WTC11 (cell line): ENCODE measurements around the gene LGR6. TPM values are rescaled to one million over a fixed set of nuclear protein-coding genes. Genes with fewer than 3 reads are reported as not detected.

Experiments used
- ATAC-seq: fragments of 200-7000 bp; cut with Tn5 transposase; 2 replicates; pipeline ENCODE4 v1.10.0; 2021; ENCODE audit warnings: mild to moderate bottlenecking, moderate library complexity
- CTCF ChIA-PET: fragments of 300-600 bp; sonication (Branson Sonifier 250); formaldehyde crosslinking; loops from one replicate; lab custom pipeline; 2021; ENCODE audit warnings: antibody characterized with exemption; lab: Charles Lee
- POLR2A ChIA-PET: fragments of 350-600 bp; sonication (Branson Sonifier 250); formaldehyde crosslinking; loops from one replicate; lab custom pipeline; 2021; ENCODE audit warnings: antibody characterized with exemption; lab: Charles Lee
- DNase-seq: peaks from one replicate; pipeline ENCODE4 v3.0.0; 2021; ENCODE audit warnings: low spot score
- H3K27ac Mint-ChIP-seq: 2 replicates; pipeline ENCODE4 v1.8.0; 2021; ENCODE audit warnings: mixed read lengths
- H3K27me3 Mint-ChIP-seq: 2 replicates; pipeline ENCODE4 v1.8.0; 2021; ENCODE audit warnings: low read depth, mild to moderate bottlenecking, moderate library complexity, mixed read lengths
- H3K36me3 Mint-ChIP-seq: 2 replicates; pipeline ENCODE4 v1.8.0; 2021; ENCODE audit warnings: mixed read lengths
- H3K4me1 Mint-ChIP-seq: 2 replicates; pipeline ENCODE4 v1.8.0; 2022; ENCODE audit warnings: mixed read lengths
- H3K4me3 Mint-ChIP-seq: 2 replicates; pipeline ENCODE4 v1.8.0; 2021; ENCODE audit warnings: mild to moderate bottlenecking, moderate library complexity, mixed read lengths
- H3K9me3 Mint-ChIP-seq: 2 replicates; pipeline ENCODE4 v1.8.0; 2021; ENCODE audit warnings: mixed read lengths
- AR ChIP-seq: fragments of 250-450 bp; sonication (Bioruptor Pico); IDR thresholded peaks from 2 replicates; pipeline ENCODE4 v1.9.0; 2021; ENCODE audit warnings: mild to moderate bottlenecking
- ATF1 ChIP-seq: sonication (generic); formaldehyde crosslinking; IDR thresholded peaks from 2 replicates; pipeline ENCODE4 v1.8.1; 2023; ENCODE audit warnings: mild to moderate bottlenecking, moderate library complexity, missing genetic modification reagents
- CBFB ChIP-seq: sonication (generic); formaldehyde crosslinking; IDR thresholded peaks from 2 replicates; pipeline ENCODE4 v1.8.1; 2022; ENCODE audit warnings: mild to moderate bottlenecking, low read depth, missing genetic modification reagents
- ESRRA ChIP-seq: sonication (generic); formaldehyde crosslinking; IDR thresholded peaks from 2 replicates; pipeline ENCODE4 v1.8.1; 2022; ENCODE audit warnings: mild to moderate bottlenecking, missing genetic modification reagents, borderline replicate concordance
- ETV6 ChIP-seq: sonication (generic); formaldehyde crosslinking; IDR thresholded peaks from 2 replicates; pipeline ENCODE4 v1.8.1; 2022; ENCODE audit warnings: mild to moderate bottlenecking, missing genetic modification reagents
- FOXJ3 ChIP-seq: sonication (generic); formaldehyde crosslinking; IDR thresholded peaks from 2 replicates; pipeline ENCODE4 v1.9.0; 2021; ENCODE audit warnings: missing genetic modification reagents, mild to moderate bottlenecking, borderline replicate concordance
- FOXP4 ChIP-seq: sonication (generic); formaldehyde crosslinking; IDR thresholded peaks from 2 replicates; pipeline ENCODE4 v1.8.0; 2022; ENCODE audit warnings: mild to moderate bottlenecking, missing genetic modification reagents
- GABPB1 ChIP-seq: sonication (generic); formaldehyde crosslinking; IDR thresholded peaks from 2 replicates; pipeline ENCODE4 v1.8.1; 2023; ENCODE audit warnings: mild to moderate bottlenecking, missing genetic modification reagents
- NR1H2 ChIP-seq: sonication (generic); formaldehyde crosslinking; IDR thresholded peaks from 2 replicates; pipeline ENCODE4 v1.9.0; 2021; ENCODE audit warnings: mild to moderate bottlenecking, moderate library complexity, missing genetic modification reagents
- NR2C2 ChIP-seq: sonication (generic); formaldehyde crosslinking; IDR thresholded peaks from 2 replicates; pipeline ENCODE4 v1.8.0; 2022; ENCODE audit warnings: mild to moderate bottlenecking, missing genetic modification reagents
- OVOL2 ChIP-seq: fragments of 250-450 bp; sonication (Bioruptor Pico); IDR thresholded peaks from 2 replicates; pipeline ENCODE4 v1.9.0; 2021; ENCODE audit warnings: mild to moderate bottlenecking, borderline replicate concordance
- PREB ChIP-seq: sonication (generic); formaldehyde crosslinking; IDR thresholded peaks from 2 replicates; pipeline ENCODE4 v1.8.1; 2022; ENCODE audit warnings: mild to moderate bottlenecking, missing genetic modification reagents, moderate library complexity, borderline replicate concordance
- PRRX2 ChIP-seq: fragments of 250-450 bp; sonication (Bioruptor Pico); IDR thresholded peaks from 2 replicates; pipeline ENCODE4 v1.8.0; 2021; ENCODE audit warnings: mild to moderate bottlenecking
- RELA ChIP-seq: sonication (generic); formaldehyde crosslinking; IDR thresholded peaks from 2 replicates; pipeline ENCODE4 v1.8.1; 2022; ENCODE audit warnings: missing genetic modification reagents, mild to moderate bottlenecking, borderline replicate concordance
- SP1 ChIP-seq: sonication (generic); formaldehyde crosslinking; conservative IDR thresholded peaks from 2 replicates; pipeline ENCODE4 v1.8.1; 2022; ENCODE audit warnings: missing genetic modification reagents
- TEAD1 ChIP-seq: sonication (generic); formaldehyde crosslinking; IDR thresholded peaks from 2 replicates; pipeline ENCODE4 v1.8.0; 2022; ENCODE audit warnings: mild to moderate bottlenecking, missing genetic modification reagents
- USF1 ChIP-seq: sonication (generic); formaldehyde crosslinking; IDR thresholded peaks from 2 replicates; pipeline ENCODE4 v1.8.0; 2022; ENCODE audit warnings: mild to moderate bottlenecking, missing genetic modification reagents
- ZMAT4 ChIP-seq: fragments of 250-450 bp; sonication (Bioruptor Pico); IDR thresholded peaks from 2 replicates; pipeline ENCODE4 v1.9.0; 2021; ENCODE audit warnings: mild to moderate bottlenecking
- ZNF416 ChIP-seq: fragments of 250-450 bp; sonication (Bioruptor Pico); IDR thresholded peaks from 2 replicates; pipeline ENCODE4 v1.9.0; 2021; ENCODE audit warnings: mild to moderate bottlenecking, inconsistent platforms
- ZNF532 ChIP-seq: fragments of 250-450 bp; sonication (Bioruptor Pico); IDR thresholded peaks from 2 replicates; pipeline ENCODE4 v1.9.0; 2021; ENCODE audit warnings: mild to moderate bottlenecking, borderline replicate concordance
- ZNF671 ChIP-seq: fragments of 250-450 bp; sonication (Bioruptor Pico); IDR thresholded peaks from 2 replicates; pipeline ENCODE4 v1.8.0; 2021; ENCODE audit warnings: mild to moderate bottlenecking
- total RNA-seq: library from RNA; stranded (reverse); gene quantifications from 3 replicates; pipeline ENCODE4 v1.2.3, GENCODE V29; 2021

Gene LGR6
- total RNA-seq, 1 experiment from 2014 or later, result 1.1 TPM

GRCh38 chr1:202348509-202349205, 155.1 kb downstream of the LGR6 start, which contains the start of gene PPP1R12B (continued):
- TF ChIP-seq OVOL2 (CRISPR knock-in tag) (no peak), NR1H2 (CRISPR knock-in tag) (no peak), ETV6 (CRISPR knock-in tag) (peak; percentile 60; the same call in 1 of the 2 replicates), GABPB1 (peak; percentile 22; the same call in 1 of the 2 replicates), PRRX2 (CRISPR knock-in tag) (no peak), FOXJ3 (CRISPR knock-in tag) (no peak), ZNF671 (CRISPR knock-in tag) (no peak), ZNF416 (CRISPR knock-in tag) (no peak), RELA (CRISPR knock-in tag) (peak; percentile 90), ESRRA (CRISPR knock-in tag) (peak; percentile 80), PREB (CRISPR knock-in tag) (peak; percentile 71; the same call in 1 of the 2 replicates), TEAD1 (CRISPR knock-in tag) (peak; percentile 18; the same call in 1 of the 2 replicates), SP1 (peak; percentile 78), USF1 (CRISPR knock-in tag) (peak; percentile 80)
- TF ChIP-seq, all 79 proteins: peak for 17

GRCh38 chr1:202349206-202349928, 155.8 kb downstream of the LGR6 start:
- ATAC-seq (no peak), DNase-seq (no peak)
- peaks cover 18% of the 10 kb centered on the region for H3K4me1 Mint-ChIP-seq
- H3K27me3 Mint-ChIP-seq, result no peaks in the 10 kb centered on the region
- no peaks in the 10 kb centered on the region for H3K9me3 Mint-ChIP-seq
- H3K27ac Mint-ChIP-seq, result peak overlapping the region; percentile 23; the same call in 1 of the 2 replicates
- H3K36me3 Mint-ChIP-seq, result no peaks in the 10 kb centered on the region
- ChIA-PET CTCF (interaction anchor here (0.6 to 0.8 kb wide), 2 partner anchors 11 to 310 kb away, joined by 3 read pairs; no protein-coding TSS in a partner anchor), POLR2A (no interaction called here)
- peak overlapping the region; percentile 85 for H3K4me3 Mint-ChIP-seq
- no peak for TF ChIP-seq FOXP4
- no peak for TF ChIP-seq CBFB
- TF ChIP-seq ZNF532 (CRISPR knock-in tag), result no peak
- TF ChIP-seq ZMAT4 (CRISPR knock-in tag), result no peak
- no peak for TF ChIP-seq AR (CRISPR knock-in tag)
- no peak for TF ChIP-seq NR2C2 (CRISPR knock-in tag)
- TF ChIP-seq ATF1 (CRISPR knock-in tag), result no peak
